ENCODE results near the gene PKLR.

- TF ChIP-seq RAD21 (IDR thresholded peaks at IDR 0.05; ENCODE audit: low read depth): no peak
- no peak for TF ChIP-seq POLR2AphosphoS5 (IDR thresholded peaks at IDR 0.05; ENCODE audit: low read depth, low read length)
- no peak for TF ChIP-seq MAX (IDR thresholded peaks at IDR 0.05)
- TF ChIP-seq REST (IDR thresholded peaks at IDR 0.05; ENCODE audit: low read depth): no peak
- TF ChIP-seq CTCF (IDR thresholded peaks at IDR 0.05 in 2 of 3, conservative IDR thresholded peaks at IDR 0.05 in 1 of 3; ENCODE audit: borderline replicate concordance in 1 of 3, insufficient read depth in 1 of 3, low read depth in 2 of 3, low read length in 2 of 3): no peak
- TF ChIP-seq EZH2phosphoT487 (IDR thresholded peaks at IDR 0.05; ENCODE audit: borderline replicate concordance): no peak
- no peak for TF ChIP-seq JUND (IDR thresholded peaks at IDR 0.05)
- no peak for TF ChIP-seq POLR2A (IDR thresholded peaks at IDR 0.05; ENCODE audit: borderline replicate concordance, extremely low read depth, insufficient read depth, insufficient read length)
- no peak for TF ChIP-seq YY1 (IDR thresholded peaks at IDR 0.05; ENCODE audit: extremely low read depth, insufficient replicate concordance, low read depth, low read length)
- no peak for TF ChIP-seq CBX3 (IDR thresholded peaks at IDR 0.05; ENCODE audit: low read depth)
- TF ChIP-seq EZH2 (IDR thresholded peaks at IDR 0.05): no peak
- no peak for TF ChIP-seq ZNF274 (IDR thresholded peaks at IDR 0.05; ENCODE audit: low read depth, low read length)
Observed at GRCh38 chr1:155313261-155313660, 12.0 kb upstream of the PKLR start.
